NCI-H1930 (cell line): Measurements from ENCODE around the gene NCAM1.

Source experiments
- DNase-seq, 2 experiments: peaks; one replicate each; lab custom pipeline; 2025; lab: John Stamatoyannopoulos, UW

Gene NCAM1

GRCh38 chr11:113199866-113200265 lies 238.6 kb downstream of the NCAM1 start:
- DNase-seq: no peak

- DNase-seq: peak; percentile 13 to 15
Measured at GRCh38 chr11:113201054-113201818, 240.0 kb downstream of the NCAM1 start.

GRCh38 chr11:113202431-113202830 lies 241.2 kb downstream of the NCAM1 start:
- DNase-seq: no peak

DNA sequence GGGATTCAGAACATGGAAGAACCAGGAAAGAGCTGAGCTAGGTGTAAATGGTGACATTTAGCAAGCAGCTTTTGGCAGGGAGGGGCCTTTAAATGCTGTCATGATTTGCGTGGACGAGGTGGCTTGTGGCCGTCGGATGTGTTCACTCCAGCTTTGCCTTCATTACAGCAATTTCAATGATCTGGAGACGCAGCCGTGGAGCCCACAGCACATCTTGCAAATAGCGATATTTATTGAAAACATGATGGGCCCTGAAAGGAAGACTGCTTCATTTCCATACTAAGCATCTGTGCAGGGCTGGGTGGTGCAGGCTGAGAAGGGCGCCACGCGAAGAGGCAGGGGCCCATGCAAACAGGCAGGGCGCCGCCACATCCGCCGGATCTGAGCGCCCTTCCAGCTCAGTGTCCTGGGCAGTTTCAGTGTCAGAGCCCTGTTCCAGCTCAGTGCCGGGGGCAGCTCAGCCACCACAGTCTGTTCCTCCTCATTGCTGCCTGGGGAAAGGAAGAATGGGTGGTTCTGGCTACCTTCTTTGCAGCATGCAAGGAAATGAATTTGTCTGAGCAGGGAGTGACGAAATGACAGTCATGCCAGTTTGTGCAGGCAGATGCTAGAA lies 242.0 kb downstream of the NCAM1 start:
- DNase-seq: no peak

DNA sequence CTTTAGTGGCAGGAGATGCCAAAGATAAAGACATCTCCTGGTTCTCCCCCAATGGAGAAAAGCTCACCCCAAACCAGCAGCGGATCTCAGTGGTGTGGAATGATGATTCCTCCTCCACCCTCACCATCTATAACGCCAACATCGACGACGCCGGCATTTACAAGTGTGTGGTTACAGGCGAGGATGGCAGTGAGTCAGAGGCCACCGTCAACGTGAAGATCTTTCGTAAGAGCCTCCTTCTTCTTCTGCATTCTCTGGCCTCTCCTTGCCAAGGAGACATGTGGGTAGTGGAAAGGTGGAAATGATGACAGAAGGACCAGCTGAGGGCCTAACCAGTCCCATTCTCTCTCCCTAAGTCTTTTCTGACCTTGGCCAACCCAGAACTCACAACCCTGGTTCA lies 243.1 kb downstream of the NCAM1 start:
- DNase-seq: no peak

DNA sequence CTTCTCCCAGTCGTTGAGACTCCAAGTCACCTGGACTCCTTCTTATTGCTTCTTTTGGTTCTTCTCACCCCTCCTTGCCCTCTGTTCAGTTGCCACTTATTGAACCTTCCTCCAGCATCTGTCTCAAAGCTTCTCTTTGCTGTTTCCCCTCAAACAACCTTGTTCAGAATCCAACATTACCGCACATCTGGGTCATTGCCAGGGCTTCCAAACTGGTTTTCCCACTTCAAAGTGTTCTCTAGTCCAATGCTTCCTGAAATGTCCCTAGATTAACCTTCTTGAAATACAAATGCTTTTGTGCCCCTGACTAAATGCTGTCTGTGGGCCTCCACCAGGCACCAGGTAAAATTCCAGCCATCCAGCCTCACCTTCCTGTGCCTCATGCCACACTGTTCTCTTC lies 252.3 kb downstream of the NCAM1 start:
- DNase-seq: no peak

- DNase-seq: no peak
Measured at GRCh38 chr11:113222241-113222640, 261.0 kb downstream of the NCAM1 start.

GRCh38 chr11:113234888-113235287 lies 273.7 kb downstream of the NCAM1 start:
- no peak for DNase-seq

- DNase-seq: no peak
Measured at GRCh38 chr11:113237261-113237660, 276.0 kb downstream of the NCAM1 start.

DNA sequence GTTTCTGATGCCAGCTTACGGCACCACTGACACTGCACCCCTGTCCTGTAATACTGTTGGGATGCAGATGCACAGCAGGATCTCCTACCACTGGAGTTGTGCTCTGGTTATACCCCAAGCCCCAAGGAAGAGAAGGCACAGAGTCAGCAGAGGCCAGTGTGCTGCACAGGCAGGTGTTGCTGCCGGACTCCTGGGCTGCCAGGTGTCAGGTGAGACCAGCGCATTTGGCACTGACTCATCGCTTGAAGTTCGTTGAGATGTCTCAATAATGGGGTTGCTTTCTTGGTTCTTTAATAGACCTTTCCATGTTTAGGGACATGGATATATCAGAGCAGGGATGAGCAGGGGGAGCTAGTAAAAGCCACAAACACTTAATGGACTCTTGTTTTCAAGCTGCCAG lies 277.5 kb downstream of the NCAM1 start:
- no peak for DNase-seq

GRCh38 chr11:113240389-113240788 lies 279.2 kb downstream of the NCAM1 start:
- DNase-seq: no peak

DNA sequence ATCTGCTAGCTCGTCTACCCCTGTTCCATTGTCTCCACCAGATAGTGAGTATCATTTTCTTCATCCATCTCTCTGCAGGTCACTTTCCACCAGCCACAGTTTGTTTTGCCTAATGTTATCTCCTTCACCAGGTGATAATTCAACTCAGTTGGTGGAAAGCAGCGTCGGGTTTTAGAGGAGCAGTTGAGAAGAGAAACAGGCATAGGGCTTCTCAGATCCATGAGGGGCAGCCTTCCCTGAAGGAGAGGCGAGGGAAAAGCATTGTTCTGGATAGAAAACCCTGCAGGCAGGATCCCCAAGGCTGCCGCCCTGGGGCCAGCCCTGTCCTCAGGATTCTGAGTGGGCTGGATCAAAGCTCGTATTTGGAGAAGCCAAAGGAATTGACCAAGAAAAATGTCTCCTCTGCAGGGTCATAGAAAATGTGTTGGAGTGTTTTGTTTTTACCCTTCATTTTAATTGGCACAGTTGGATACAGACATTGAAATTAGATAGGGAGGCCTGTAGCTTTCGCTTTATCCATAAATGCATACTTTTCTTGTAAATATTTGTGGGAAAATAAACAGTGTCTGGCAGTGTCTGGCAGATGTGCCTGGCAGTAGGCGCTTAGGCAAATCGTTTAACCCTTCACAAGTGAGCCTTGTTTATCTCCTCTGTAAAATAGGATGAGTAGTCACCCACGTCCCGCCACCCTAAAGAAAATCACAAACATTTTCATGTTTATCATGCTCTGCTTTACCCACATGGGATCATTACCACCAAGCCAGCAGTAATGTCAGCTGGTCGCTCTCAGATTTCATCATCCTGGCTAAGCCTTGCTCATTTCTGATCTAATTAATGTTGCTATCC lies 279.8 kb downstream of the NCAM1 start:
- no peak for DNase-seq

- no peak for DNase-seq
Measured at GRCh38 chr11:113241636-113242054, 280.4 kb downstream of the NCAM1 start.

GRCh38 chr11:113242060-113242459 lies 280.8 kb downstream of the NCAM1 start:
- no peak for DNase-seq

DNA sequence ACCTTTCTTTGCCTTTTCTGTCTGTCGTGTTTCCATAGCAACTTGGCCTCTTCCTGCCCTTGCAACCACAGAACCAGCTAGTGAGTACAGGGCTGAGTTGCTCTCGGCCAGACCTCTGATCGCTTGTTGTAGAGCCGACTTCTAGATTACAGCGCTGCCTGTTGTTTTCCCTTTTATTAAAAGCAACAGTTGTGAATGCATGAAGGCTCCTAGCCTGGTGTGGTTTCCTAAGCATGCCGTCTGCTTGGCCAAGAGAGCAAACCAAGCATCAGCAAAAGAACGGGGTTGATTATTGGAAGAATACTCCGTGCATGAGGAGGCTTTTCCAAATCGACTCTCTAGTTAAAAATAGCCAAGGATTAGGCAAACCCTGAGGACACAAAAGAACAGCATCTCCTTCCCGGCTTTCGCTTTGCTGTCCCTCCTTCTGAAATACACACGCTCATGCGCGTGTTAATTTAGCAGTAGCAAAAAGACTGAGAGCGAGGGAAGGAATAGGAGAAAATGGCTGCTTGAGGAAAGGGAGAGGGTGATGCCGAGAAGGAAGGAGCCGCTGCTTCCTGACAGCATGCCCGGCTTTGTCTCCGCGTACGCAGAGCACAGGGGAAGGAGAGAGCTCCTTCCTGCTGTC lies 281.7 kb downstream of the NCAM1 start:
- DNase-seq: no peak

GRCh38 chr11:113243696-113244095 lies 282.5 kb downstream of the NCAM1 start:
- DNase-seq: no peak

DNA sequence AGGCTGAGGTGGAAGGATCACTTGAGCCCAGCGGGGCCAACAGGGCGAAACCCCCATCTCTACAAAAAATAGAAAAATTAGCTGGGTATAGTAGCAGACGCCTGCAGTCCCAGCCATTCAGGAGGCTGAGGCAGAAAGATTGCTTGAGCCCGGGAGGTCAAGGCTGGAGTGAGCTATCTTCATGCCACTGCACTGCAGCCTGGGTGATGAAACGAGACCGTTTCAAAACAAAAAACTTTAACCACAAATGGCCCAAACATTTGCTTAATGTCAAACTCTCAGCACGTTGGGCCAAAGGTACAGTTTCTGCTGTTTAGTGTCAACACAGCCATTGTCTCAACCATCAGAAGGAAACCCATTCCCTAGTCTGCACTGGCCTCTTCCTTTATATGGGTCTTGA lies 284.0 kb downstream of the NCAM1 start:
- no peak for DNase-seq

- DNase-seq: no peak
Measured at GRCh38 chr11:113247221-113247620, 286.0 kb downstream of the NCAM1 start.

DNA sequence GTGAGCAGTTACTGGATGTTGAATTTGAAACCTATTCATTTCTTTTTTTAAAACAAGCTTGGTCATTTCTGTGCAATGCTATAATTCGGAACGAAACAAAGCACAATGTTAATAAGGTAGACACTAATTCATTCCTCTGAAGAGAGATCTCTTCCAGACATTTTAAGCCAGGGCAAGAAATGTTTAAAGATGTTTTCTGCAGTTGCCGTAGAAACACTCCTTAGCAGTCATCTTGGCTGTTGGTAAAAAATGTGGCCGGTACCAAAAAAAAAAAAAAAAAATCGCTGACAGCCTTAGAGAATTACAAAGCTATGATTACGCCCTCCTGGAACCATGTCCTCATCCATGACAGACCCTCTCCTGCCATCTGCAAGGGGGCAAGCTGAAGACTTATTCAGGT lies 286.7 kb downstream of the NCAM1 start:
- DNase-seq: no peak

DNA sequence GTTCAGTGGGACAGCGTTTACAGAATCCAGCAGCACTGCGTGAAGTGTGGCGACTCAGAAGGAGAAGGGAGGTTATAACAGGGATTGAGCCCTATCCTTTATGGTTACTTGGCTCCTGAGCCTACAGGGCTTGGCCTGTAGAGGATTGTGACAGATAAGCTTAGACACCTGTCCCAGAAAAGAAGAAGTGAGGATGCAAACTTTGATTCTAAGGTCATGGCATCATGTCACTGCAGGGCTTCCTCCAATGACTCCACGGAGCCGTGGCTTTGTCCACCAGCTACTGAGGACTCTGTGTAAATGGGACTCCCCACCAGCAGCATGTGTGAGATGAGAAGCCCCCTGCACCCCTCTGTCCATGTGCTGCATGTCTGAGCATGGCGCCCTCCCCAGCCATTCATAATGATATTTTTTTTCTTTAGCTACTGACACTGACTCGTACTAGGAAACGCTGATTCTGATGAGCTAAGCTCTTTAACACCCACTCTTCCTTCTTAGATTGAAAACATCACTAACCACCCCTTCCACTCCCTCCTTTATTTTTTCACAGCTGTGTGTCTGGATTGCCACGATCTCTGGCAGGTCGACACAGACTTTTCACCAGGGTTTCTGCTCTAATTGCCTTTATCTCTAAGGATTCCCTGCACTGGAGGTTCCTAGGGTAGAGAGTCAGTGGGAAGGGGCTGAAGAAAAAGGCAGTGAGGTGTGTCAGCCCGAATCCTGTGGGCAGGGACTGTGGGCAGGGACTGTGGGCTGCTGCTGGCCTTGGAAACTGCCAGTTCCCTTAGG lies 287.7 kb downstream of the NCAM1 start:
- DNase-seq: no peak

DNA sequence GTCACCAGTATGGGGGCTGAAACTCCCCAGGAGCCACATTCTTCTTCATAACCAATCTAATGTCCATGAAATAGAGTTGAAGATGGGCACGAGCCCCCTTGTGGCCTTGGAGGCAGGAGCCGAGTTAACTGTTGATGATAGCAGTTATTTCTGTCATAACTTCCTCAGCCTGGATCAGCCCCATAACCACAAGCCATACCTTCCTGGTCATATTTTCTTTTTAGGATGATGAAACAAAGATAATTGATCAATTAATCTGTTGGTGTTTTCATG lies 288.2 kb downstream of the NCAM1 start:
- no peak for DNase-seq

DNA sequence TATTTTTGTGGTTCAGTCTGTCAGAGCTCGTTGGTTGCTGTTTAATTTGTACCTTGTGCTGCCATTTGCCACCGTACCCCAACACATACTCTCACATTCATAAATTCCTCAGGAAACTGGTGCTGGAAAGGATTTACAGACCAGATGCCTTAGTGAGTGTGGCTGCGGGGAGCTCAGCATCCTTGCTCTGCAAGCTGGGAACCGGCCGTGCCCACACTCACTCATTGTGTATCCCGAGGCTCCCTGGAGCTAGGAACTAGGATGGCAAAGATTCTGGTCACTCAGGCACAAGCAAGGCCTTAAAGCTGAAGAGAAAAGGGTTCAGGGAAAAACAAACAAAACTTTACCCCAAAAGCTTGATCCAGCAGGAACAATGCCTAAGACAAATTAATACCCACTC lies 288.6 kb downstream of the NCAM1 start:
- DNase-seq: no peak
